Erythroblast (primary cell): ENCODE data around the gene CHMP4B.

Experiments used
- DNase-seq, 2 experiments: peaks; one replicate each; lab custom pipeline; 2025; lab: John Stamatoyannopoulos, UW
- GATA1 ChIP-seq: IDR thresholded peaks from 2 replicates; pipeline ENCODE4 v1.6.1; 2011; ENCODE audit warnings: low read depth, mild to moderate bottlenecking, control low read depth, low read length, moderate library complexity
- POLR2A ChIP-seq: IDR thresholded peaks from 2 replicates; pipeline ENCODE4 v1.6.1; 2011; ENCODE audit warnings: mild to moderate bottlenecking, low read length

CHMP4B gene

DNA sequence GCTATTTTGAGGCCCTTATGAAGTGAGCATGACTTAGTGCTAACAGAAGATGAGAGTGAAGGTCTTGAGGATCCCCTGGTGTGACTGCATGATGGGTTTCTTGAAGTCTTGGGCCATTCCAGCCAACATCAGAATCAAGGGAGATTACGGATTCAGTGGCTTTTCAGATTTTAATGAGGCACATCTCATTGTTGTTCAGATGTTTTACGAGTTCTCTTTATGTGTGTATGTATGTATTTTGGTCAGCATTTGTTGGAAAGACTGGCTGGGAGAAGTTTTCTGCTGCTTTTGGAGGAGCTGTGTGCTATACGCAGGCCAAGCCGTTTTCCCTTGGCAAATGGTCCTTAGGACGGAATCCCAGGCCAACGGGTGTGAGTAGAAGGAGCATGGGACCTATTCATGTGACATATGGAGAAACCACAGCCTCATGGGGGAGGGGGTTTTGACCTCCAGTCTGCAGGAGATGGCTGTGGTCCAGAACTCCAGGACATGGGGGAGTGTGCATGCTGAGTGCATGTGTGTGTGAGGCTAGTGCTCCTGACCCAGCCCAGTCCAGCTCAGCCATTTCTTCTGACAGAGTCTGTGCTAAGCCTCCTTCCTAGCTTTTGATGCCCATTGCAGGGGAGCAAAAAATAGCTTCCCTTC lies 35.3 kb downstream of the CHMP4B start:
- TF ChIP-seq POLR2A, result no peak
- TF ChIP-seq GATA1, result no peak
- no peak for DNase-seq

DNA sequence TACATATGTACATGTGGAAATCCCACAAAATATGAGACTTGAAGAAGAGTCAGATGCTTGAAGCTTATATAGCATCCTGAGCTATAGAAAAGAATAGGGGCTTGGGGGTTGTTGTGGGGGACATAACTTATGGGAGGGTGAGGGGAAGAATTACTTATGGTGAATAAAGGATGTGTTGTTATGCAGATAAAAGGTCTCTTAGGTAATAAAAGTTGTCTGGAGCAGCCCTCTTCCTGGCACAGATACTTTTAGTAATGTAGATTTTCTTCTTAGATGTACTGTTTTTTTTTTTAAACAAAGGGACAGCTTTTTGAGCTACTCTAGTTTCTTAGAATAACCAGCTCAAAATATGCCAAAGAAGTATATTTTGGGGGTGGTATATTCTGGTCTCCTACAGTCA lies 35.9 kb downstream of the CHMP4B start:
- no peak for TF ChIP-seq POLR2A
- no peak for TF ChIP-seq GATA1

DNA sequence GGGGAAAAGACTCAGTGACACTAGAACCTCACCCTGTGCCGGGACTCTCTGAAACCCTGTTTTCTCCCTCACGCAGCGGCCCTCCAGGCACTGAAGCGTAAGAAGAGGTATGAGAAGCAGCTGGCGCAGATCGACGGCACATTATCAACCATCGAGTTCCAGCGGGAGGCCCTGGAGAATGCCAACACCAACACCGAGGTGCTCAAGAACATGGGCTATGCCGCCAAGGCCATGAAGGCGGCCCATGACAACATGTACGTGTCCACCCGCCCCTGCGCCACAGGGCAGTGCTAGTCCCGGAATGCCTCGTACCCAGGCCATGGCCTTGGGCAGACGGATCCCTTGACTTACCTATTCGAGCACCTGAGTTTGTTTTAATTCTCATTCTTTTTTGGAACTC lies 37.2 kb downstream of the CHMP4B start:
- TF ChIP-seq GATA1, result no peak
- TF ChIP-seq POLR2A, result no peak
- DNase-seq, result no peak

More for the DNA sequence above, 35.9 kb downstream of the CHMP4B start:
- DNase-seq, result no peak

DNA sequence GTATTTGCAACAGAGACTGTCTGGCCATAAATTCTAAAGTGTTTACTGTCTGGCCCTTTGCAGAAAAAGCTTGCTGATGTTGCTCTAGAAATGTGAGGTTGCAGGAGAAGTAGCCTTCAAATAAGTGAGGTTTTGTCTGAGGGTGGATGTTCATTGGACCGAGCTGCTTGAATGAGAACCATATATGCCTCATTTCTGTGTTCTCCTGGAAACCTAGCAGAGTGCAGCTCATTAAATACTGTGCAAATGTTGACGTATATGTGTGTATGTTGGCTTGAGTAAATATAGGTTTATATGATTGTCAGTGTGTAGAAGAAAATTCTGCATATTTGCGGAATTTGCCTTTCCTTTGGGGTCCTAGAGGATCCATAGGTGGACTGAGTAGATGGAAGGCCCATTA lies 39.0 kb downstream of the CHMP4B start:
- TF ChIP-seq GATA1, result no peak
- no peak for DNase-seq

DNA sequence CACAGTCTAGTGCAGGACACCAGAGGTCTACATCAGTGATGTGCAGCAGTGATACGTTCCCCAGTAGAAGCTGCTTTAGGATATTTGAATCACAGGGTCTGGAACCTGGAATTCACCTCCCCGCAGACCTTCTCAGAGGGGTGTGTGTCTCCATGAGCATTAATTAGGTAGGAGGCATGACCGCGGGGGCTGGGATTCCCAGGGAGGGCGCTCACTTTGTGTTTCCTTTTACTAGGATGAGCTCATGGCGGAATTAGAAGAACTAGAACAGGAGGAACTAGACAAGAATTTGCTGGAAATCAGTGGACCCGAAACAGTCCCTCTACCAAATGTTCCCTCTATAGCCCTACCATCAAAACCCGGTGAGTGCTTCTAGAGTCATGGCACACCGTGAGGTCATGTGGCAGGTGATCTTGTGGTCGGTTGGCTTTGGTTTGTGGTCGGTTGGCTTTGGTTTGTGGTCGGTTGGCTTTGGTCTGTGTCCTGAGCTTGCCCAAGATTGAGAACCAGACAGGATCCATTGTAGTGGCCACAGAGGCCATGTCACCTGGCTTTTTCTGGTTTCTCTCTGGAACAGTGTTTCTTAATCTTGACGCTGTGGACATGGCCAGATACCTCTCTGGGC lies 40.8 kb downstream of the CHMP4B start:
- DNase-seq, result no peak

DNA sequence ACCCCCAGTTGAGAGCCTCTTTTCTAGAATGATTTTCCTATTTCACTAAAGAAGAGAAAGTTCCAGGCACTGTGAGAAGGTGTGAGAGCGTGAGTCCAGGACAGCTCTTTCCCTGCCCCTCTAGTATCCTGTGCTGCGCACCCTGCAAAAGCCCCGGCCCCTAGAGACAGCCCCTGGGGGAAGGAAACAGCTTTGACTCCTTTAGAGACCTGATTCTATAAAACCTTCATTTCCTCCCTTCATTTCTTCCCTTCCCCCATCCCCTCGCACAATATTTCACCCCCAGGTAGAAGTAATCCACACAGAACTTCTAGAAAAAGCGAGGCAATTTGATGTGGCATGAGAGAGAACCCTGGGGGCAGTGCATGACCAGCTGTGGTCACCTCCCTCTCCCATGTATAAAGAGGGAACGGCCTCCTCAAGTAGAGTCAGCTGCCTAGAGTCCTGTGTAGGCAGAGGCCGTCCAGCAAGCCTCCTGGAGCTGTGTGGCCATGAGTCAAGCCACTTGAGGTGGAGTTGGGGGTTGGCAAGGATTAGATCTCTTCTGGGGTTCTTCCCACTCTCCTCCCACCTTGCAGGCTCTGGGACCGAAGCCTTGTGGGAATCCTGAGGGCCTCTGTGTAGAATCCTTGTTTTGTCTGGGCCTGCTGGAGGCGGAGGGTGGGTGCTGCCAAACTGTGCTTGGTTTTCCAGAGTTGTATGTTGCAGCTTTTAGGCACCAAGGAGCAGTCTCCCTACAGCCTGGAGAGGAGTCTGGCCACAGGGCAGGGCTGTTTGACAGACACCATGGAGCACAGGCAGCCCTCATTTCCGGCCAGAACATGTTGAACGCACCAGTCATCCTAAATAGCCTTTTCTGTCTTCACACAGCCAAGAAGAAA lies 41.7 kb downstream of the CHMP4B start:
- TF ChIP-seq POLR2A (no peak), GATA1 (no peak)
- DNase-seq, result no peak

More for the DNA sequence above, 40.8 kb downstream of the CHMP4B start:
- no peak for TF ChIP-seq POLR2A

DNA sequence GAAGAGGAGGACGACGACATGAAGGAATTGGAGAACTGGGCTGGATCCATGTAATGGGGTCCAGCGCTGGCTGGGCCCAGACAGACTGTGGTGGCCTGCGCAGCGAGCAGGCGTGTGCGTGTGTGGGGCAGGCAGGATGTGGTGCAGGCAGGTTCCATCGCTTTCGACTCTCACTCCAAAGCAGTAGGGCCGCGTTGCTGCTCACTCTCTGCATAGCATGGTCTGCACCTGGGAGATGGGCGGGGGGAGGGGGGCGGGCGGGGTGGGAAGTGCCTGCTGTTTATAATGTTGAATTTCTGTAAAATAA lies 42.3 kb downstream of the CHMP4B start:
- TF ChIP-seq POLR2A, result no peak
- TF ChIP-seq GATA1, result no peak
- DNase-seq, result no peak

DNA sequence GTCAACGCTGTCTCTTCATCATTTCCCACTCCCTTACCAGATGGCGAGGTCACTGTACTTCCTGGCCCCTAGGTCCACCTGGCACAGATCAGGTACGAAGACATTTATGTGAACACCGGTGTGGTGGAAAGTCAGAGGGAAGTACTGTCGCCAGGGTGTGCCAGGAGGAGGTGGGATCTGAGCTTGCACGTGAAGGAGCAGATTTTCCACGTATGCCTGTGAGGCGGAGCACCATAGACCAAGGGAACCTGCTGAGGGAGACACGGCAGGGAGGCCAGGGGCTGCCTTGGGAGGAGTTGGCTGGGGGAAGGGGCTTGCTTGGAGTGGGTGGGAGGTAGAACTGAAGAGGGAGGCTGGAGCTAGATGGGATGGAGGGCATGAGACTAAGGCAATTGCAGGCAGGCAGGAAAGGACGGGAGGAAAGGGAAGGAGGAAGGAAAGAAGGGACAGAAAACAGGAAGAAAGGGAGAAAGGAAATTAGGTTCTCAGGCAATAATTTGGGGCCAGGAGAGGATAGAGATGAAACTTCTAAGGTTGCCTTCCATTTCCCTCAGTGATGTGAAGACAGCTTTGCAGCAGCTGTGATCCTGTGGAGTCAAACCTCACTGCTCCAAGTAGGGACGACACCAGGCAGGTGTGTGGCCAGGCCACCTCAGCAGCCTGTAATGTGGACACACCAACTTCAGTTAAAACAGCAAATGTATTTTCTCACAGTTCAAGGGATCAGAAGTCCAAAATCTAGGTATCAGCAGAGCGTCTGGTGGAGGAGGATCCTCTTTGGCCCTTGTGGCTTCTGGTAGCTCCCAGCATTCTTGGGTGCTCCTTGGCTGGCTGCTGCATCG lies 46.8 kb downstream of the CHMP4B start:
- no peak for TF ChIP-seq GATA1
- TF ChIP-seq POLR2A, result no peak
- DNase-seq, result no peak

DNA sequence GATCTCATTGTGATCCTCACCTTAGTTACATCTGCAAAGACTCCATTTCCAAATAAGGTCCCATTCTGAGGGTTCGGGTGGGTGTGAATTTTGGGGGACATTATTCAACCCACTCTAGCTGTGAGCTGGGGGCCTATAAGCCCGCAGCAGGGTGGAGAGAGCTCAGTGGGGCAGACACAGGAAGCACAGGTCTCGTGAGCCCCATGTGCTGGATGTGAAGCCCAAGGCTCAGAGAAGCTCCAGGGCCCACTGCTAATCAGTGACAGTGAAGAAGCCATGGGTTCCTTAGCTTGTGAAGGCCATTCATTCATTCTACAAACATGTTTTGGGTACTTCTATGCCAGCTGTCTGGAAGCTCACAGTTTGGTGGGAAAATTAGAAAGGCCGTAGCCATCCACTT lies 47.5 kb downstream of the CHMP4B start:
- TF ChIP-seq GATA1 (no peak), POLR2A (no peak)
- no peak for DNase-seq

DNA sequence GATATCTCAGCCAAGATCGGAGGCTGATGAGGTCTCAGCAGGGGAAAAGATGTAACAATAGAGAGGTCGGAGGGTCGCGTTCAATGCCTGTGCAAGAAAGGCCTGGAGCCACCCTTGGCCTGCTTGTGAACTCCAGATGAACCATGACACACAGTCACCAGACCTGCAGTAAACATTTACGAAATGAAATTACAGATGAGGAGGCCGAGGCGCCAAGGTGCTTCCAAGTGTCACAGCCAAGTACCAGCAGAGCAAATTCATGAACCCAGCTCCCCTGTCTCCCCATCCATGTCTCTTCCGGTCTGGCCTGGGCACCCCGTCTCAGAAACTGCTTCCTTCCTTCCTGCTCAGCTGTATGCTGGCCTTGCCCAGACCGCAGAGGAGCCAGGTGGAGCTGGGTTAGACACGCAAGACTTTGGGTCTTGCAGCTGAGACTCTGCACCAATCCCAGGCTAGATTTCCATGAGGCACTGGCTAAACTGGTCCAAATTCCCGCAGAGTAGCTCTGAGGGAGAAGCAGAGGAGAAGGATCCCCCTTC lies 48.1 kb downstream of the CHMP4B start:
- no peak for TF ChIP-seq GATA1
- no peak for TF ChIP-seq POLR2A
- DNase-seq, result no peak

DNA sequence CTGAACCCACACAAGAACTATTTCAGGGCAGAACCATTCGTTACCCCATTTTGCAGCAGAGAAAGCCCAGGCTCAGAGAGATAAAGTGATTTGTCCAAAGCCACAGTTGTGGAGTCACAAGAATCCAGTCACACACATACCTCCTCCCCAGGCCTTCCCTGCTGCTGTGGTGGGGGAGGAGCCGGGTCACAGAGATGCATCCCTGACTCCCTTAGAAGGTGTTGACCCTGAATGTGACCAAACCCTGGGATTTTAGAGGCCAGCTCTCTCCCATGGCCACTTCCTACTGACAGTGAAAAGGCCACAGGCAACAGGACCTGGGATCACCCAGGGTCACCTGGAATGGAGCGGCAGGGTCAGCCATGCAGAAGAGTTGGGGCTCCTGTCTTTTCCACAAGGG lies 48.6 kb downstream of the CHMP4B start:
- TF ChIP-seq GATA1 (no peak), POLR2A (no peak)
- no peak for DNase-seq

DNA sequence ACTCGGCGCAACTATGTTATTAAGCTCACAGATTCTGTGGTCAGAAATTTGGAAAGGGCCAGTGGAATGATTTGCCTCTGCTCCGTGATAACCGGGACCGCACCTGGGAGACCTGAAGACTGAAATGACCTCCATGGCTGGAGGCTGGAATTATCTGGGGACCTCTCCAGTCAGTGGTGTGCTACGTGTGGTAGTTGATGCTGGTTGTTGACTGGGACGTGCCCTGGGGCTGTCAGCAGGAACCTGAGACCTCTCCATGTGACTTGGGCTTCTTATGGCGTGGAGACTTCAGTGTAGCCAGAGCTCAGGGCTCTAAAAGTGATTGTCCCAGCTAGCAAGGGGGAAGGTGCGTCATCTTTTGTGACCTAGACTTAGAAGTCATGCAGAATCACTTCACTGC lies 50.3 kb downstream of the CHMP4B start:
- TF ChIP-seq POLR2A, result no peak
- no peak for TF ChIP-seq GATA1
- DNase-seq, result no peak

DNA sequence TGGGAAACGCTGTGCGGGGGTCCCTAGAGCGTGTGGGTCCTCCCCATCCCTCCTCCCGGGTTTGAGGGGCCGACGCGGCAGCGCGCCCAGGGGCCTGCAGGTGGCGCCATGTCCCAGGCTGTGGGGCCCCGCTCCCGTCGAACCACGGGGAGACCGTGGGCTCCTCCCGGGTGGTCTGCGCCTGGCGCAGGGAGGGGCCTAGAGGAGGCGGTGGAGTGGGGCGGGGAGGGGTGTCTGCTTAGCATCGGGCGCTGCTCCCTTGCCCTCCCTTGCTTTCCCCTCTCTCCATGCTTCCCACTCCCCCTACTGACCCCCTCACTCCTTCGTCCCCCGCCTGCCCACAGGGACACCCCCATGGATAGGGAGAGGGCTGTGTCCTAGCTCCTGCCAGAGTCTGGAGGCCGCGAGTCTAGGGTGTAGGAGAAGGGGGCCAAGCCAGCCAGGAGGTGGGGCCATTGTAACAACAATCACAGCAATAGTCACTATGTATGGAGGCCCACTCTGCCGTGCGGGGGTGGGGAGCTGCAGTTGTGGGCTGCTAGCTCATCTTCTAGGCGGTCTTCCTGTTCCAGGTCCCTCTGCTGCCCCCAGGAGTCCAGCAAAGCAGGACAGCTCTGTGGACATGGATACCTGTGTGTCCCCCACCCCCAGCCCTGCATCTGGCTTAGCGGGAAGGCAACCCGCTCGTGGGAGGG lies 51.7 kb downstream of the CHMP4B start:
- peak; percentile 18 to 50 for DNase-seq
- TF ChIP-seq GATA1 (no peak), POLR2A (no peak)
